CD4-positive, alpha-beta T cell treated with Interleukin-6 for 4 hours (primary cell): ENCODE data around the gene EFCAB6.

Experiments used
- DNase-seq: peaks from one replicate; pipeline ENCODE4 v3.0.0-alpha.2; 2020; ENCODE audit warnings: mixed read lengths

EFCAB6 gene

DNA sequence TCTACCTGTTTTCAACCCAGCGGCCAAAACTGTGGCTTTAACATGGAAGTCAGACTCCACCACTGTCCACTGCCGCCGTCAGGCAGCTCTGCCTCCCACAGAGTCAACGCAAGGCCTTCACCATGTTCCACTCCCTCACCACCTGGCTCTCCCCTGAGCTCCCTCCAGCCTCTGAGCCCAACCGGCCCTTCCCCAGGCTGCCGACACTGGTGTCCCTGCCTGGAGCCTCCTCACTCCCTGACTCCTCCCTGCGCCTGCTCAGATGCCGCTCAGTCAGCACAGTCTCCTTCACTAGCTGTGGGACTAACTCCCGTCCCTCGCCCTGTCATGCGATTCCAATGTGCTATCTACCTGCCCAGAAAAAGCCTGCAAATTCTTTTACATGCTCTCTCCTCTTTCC, 33.9 kb upstream of the EFCAB6 start:
- no peak for DNase-seq

GRCh38 chr22:43844560-43845545, 32.7 kb upstream of the EFCAB6 start:
- no peak for DNase-seq

DNA sequence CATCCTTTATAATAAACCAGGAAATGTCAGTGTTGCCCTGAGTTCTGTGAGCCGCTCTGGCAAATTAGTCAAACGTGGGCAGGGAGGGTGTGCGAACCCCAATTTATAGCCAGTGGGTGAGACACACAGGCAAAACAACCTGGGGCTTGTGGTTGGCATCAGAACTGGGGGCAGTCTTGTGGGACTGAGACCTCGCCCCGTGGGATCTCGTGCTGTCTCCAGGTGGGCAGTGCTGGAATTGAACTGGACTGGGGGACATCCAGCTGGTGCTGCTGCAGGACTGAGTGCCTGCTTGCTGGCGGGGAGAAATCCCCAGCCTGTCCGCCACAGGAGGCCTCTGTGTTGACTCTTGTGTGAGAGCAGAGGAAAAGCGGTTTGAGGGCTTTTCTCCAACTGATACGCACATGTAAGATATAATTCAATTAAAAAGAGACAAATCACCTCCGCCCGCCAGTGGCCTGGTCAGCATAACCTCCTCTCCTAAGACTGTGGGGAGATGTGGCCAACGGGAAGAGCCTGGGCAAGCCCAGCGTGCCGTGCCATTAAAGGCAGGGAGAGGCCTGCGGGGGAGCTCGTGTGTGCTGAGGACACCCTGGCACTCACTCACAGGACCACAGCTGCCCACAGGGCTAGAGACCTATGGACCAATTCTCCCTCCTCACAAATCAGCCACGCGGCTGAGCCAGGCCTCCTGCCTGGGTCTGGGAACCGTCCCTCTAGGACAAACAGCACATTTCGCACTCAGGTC, 31.9 kb upstream of the EFCAB6 start:
- DNase-seq, result no peak

DNA sequence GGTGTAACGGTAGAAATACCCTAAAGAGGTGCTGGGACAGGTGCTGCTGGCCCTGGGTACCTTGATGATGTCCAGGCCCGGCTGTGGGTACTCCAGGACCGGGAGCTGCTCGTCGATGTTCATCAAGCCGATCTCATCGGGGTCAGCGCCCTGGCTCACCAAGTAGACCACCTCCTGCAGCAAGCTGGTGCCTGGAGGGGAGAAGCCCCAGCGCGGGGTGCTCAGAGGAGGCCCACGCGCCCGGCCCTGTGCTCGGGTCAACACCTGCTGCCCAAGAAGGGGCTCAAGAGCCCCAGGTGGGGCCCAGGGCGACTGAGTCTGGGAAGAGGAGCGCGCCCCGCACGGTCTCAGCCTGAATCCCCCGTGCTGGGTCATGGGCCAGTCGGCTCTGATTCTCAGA, 29.6 kb upstream of the EFCAB6 start:
- no peak for DNase-seq

DNA sequence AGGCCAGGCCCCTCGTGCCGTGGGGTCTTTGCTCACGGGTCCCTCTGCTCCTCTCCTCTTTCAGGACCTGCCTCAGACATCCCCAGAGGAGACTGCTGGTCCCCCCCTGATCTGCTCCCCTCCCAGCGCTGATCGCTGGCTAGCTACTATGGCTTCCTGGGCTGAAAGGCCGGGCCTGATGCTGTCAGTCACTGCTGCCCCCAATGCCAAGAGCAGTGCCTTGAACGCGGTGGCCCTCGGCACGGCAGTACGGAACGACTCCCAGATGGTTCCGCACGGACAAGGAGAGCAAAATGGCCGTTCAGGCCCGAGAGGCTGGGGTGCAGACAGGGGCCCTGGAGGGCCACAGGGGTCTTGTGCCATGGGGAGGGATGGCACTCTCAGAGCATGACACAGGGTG, 28.7 kb upstream of the EFCAB6 start:
- no peak for DNase-seq

DNA sequence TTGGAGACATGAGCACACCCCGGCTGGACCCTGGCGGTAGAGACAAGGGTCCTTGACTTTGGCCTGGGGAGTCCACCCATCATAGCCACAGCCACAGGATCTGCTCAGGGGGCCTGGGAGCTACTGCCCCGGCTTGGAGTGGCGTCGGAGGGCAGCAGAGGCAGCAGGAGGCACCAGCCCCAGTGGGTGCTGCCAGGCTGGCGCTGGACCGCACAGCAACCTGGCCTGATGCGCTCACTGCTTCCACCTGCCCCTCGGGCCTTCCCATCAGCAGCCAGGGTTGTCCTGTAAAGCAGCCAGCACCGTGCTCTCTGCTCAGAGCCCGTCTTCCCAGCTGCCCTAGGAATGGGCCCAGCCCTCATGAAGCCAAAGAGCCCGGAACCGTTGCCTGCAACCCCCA, 28.3 kb upstream of the EFCAB6 start:
- no peak for DNase-seq

- no peak for DNase-seq
Measured at GRCh38 chr22:43839781-43840180, 27.7 kb upstream of the EFCAB6 start.

DNA sequence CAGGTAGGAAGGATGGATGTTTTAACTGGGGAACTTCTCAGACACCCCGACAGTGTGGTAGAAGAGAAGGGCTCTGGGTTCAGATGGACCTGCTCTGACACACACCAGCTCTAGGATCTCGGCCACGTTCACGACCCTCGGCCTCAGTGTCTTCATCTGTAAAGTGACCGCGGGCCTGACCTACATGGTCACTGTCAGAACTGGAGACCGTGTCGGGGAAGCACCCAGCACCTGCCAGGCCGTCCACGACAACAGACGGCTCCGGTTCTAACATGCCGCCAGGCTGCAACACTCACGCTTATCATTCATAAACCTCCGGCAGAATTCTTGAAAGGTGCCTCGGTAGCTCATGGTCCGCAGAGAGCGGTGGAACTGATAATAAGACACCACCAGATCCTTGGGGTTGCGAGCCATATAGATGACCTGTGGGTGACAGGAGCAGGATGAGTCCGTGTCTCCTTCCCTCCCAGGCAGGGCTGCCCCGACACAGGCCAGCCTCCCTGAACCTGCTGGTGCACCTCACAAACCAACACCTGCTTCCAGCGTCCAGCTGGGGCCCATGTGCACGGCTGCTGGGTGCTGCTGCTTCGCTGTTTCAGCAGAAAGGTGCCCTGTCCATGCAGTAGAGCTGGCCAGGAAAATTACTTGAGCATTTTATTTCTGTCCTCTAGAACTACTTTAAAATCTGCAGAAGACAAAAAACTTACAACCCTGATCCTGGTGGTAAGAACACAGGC, 26.6 kb upstream of the EFCAB6 start:
- no peak for DNase-seq

- DNase-seq, result no peak
Measured at GRCh38 chr22:43838161-43838560, 26.1 kb upstream of the EFCAB6 start.

DNA sequence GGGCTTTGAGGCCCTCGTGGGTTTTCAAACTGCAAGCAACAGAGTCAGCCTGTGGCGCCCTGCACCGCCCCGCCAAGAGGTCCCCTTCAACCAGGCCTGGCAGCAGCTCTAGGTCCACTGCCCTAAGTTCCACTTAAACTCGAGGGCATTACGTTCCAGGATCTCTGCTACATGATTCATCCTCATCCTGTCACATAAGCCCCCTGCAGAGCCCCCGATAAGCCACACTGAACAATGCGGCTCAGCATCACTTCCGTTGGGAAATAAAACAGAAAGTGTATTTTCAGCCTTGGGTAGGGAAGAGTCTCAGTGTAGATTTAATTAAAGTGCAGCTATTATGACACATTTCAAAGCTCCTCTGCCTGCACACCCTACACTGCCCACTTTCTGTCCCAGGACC, 25.6 kb upstream of the EFCAB6 start:
- DNase-seq, result no peak

DNA sequence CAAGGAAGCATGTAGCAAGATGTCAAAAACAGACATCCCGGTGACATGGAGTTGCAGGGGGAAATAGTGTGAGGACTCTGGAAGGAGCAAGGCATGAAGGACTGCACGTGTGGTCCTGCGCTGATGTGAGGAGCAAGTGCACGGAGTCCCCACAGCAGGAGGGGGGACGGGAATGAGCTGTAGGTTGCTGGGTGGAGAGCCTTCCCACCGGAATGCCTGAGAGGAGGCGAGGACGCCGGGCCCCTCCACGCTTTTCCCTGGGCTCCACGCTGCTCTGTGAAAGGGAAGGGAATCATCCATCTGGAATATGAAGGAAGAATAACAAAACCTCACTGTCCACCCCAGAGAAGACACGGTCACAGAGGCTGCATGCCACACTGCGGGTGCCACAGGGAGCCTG, 23.6 kb upstream of the EFCAB6 start:
- DNase-seq, result no peak

GRCh38 chr22:43835166-43835565, 23.1 kb upstream of the EFCAB6 start:
- DNase-seq, result no peak

DNA sequence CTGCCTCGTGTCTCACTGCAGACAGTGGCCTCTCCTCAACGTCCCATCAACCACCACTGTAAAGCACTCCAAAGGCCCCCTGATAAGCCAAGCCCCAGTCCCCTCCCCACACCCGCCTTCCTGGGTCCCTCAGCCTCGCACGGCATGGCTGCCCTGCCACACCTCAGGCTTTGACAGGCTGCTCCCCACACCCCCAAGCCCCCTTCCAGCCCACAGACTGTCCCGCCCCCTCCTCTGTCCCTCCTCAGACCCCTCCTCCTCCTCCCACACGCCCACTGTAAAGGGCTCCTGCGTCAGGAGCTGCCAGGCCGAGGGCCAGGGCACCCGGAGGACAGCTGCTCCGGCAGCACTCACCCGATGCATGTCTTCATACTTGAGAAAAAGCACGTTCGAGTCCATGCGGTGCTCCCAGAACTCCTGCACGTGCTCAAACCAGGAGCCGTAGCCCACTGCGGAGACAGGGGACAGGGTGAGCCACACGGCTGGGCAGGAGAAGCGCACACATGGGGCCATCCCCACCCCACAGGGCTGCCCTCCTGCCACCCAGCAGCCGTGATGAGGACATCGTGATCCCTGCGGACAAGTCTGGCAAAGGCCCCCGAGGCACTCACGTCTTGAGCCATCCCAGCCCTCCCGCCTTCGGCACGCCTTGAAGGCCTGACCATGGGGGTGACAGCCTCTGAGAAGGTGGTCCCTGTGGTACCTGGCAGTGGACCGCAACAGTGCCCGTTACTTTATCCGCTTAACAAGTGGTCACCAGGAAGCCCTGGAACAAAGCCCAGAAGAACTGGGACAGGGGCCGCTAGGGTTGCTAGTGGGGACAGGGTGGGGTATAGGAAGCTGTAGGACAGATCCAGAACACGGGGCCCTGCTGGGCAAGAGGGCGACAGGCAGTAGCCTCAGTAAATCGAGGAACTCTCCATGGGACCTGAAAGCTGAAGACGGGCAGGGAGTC, 21.5 kb upstream of the EFCAB6 start:
- no peak for DNase-seq

- no peak for DNase-seq
Measured at GRCh38 chr22:43832393-43833265, 20.5 kb upstream of the EFCAB6 start.

GRCh38 chr22:43831561-43832392, 19.7 kb upstream of the EFCAB6 start:
- no peak for DNase-seq

DNA sequence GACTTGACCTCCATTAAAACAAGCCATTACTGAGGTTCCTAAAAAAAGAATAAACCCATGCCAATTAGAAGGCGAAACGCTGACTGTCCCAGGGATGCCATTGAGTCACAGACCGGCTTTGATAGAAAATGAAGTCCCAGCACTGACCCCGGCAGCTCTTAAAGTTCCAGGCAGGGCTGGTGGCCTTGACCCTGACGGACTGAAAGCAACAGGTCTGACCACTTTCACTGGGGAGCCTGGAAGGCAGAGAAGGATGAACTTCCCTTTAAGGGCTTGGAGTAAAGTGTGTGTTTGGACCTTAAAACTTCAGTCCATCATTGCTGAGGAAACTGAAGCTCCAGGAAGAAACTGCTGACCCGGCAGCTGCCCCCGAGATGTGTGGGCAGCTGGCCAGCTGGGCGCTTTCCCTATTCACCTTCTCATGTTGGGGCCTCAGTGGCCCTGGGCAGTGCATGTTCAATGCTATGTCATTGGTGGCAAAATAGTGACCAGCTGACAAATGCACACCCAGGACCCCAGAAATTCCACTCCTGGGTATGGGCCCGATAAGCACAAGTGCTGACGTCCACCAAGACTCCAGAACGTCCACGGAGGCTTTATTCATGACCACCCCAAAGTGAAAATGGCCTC, 18.9 kb upstream of the EFCAB6 start:
- no peak for DNase-seq

GRCh38 chr22:43829904-43830851, 18.1 kb upstream of the EFCAB6 start:
- no peak for DNase-seq

DNA sequence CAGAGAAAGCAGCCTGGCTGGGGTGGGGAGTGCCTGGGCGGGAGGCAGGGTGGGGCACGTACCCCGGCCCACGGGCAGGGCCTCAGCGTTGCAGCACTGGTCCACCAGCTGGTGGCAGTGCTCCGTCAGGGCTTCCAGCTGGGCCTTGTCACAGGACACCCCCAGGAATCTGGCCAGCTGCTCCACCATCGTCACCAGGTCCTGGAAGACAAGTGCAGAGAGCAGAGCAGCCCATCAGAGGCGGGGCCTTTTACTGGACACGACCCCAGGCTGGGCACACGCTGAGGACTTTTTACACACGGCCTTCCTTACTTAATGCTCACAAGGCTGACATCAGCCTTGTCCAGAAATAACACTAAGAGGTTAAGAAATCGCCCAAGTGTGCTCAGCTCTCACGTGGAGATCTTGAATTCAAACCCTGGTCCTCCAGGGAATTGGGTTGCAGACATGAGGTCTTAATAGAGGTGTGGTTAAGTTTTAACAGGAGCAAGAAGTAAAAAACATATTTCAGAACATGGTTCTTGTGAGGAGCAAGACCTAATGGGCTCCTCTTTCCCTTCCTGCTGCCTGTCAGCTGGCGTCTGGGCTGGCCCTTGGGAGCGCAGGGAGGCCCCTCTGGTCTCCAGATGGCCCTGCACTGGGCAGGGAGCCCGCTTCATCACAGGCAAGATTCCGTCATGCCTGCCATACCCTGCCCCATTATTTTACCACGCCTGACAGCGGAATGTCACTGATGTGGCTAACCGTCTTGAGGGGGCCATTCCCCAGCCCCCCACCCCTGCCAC, 17.1 kb upstream of the EFCAB6 start:
- DNase-seq, result no peak
